Muscle of leg (tissue), 11 donors: ENCODE measurements around the gene HELT. TPM values are rescaled to one million over a fixed set of nuclear protein-coding genes. Genes with fewer than 3 reads are reported as not detected.
A peak's percentile ranks its signal among the peaks of the same experiment; 100 is the strongest.
"Not testable (repeated sequence)": the region's sequence is repeated elsewhere in the genome, so short reads cannot be mapped to it uniquely, and the experiment has no call there.

ENCODE experiments used
- DNase-seq: peaks from one replicate; pipeline ENCODE4 v3.0.0; 2013
- H3K27ac ChIP-seq: one replicate; pipeline ENCODE4 v1.5.1; 2013; ENCODE audit warnings: mild to moderate bottlenecking, low read length, control low read depth
- H3K27me3 ChIP-seq: one replicate; pipeline ENCODE4 v1.6.1; 2013; ENCODE audit warnings: low read length; ENCODE audit not compliant: control insufficient read depth, insufficient read depth
- H3K36me3 ChIP-seq: one replicate; pipeline ENCODE4 v1.6.1; 2013; ENCODE audit warnings: low read length; ENCODE audit not compliant: control insufficient read depth, insufficient read depth
- H3K4me1 ChIP-seq: one replicate; pipeline ENCODE4 v1.6.1; 2013; ENCODE audit warnings: low read length; ENCODE audit not compliant: control insufficient read depth, insufficient read depth
- H3K4me3 ChIP-seq: one replicate; pipeline ENCODE4 v1.5.1; 2013; ENCODE audit warnings: low read length, control low read depth
- H3K9me3 ChIP-seq: replicated peaks from 2 replicates; pipeline ENCODE4 v1.6.1; 2013; ENCODE audit warnings: low read depth, low read length; ENCODE audit not compliant: control insufficient read depth
- WGBS: methylation state at CpG from one replicate; pipeline ENCODE4 v1.1.5; 2013; ENCODE audit warnings: missing lambda C conversion rate; ENCODE audit not compliant: insufficient coverage; 5-methylcytosine and 5-hydroxymethylcytosine counted together
- polyA plus RNA-seq, 8 donors: library from polyadenylated mRNA; unstranded; fragments of 120-200 nt; gene quantifications; one replicate each; pipeline versions ENCODE4 v1.2.1 to v1.2.3, GENCODE V29; 2013; ENCODE audit warnings: inconsistent platforms in 1 of 8, low replicate concordance in 1 of 8; ENCODE audit not compliant: insufficient read length in 8 of 8, insufficient read depth in 1 of 8
- total RNA-seq: library from RNA; stranded (reverse); fragments of 120-200 nt; gene quantifications from one replicate; pipeline ENCODE4 v1.2.4, GENCODE V29; 2013

The HELT gene
- total and polyA plus RNA-seq, 9 donors = not detected

- Histone ChIP-seq H3K27me3 (peaks cover 2% of the 10 kb centered on the region), H3K36me3 (no peaks in the 10 kb centered on the region), H3K4me3 (no peak overlapping the region), H3K4me1 (peaks cover 2% of the 10 kb centered on the region), H3K9me3 (no peaks in the 10 kb centered on the region), H3K27ac (no peak overlapping the region)
- DNase-seq = peak; percentile 65
- WGBS = 30% methylated on average over 20 of the region's 21 CpGs
Measured at GRCh38 chr4:184983672-184984356, 34.5 kb upstream of the HELT start.

- H3K27ac ChIP-seq = no peak overlapping the region
- H3K36me3 ChIP-seq = no peaks in the 10 kb centered on the region
- no peaks in the 10 kb centered on the region for H3K9me3 ChIP-seq
- no peak for DNase-seq
- peaks cover 2% of the 10 kb centered on the region for H3K4me1 ChIP-seq
- H3K4me3 ChIP-seq = no peak overlapping the region
- 88% methylated on average over 10 of the region's 13 CpGs for WGBS
- peaks cover 2% of the 10 kb centered on the region for H3K27me3 ChIP-seq
Measured at GRCh38 chr4:184987493-184988031, 30.7 kb upstream of the HELT start.

GRCh38 chr4:184988611-184989010 is 29.7 kb upstream of the HELT start:
- H3K27ac ChIP-seq = no peak overlapping the region
- H3K36me3 ChIP-seq = no peaks in the 10 kb centered on the region
- peaks cover 1% of the 10 kb centered on the region for H3K4me1 ChIP-seq
- H3K27me3 ChIP-seq = peaks cover 2% of the 10 kb centered on the region
- no peak for DNase-seq
- no peak overlapping the region for H3K4me3 ChIP-seq
- H3K9me3 ChIP-seq = no peaks in the 10 kb centered on the region
- 83% methylated on average over 6 of the region's 8 CpGs for WGBS

DNA sequence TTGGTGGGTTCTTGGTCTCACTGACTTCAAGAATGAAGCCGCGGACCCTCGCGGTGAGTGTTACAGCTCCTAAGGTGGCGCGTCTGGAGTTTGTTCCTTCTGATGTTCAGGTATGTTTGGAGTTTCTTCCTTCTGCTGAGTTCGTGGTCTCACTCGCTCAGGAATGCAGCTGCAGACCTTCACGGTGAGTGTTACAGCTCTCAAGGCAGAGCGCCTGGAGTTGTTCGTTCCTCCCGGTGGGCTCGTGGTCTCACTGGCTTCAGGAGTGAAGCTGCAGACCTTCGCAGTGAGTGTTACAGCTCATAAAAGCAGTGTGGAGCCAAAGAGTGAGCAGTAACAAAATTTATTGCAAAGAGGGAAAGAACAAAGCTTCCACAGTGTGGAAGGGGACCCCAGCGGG is 29.0 kb upstream of the HELT start:
- H3K9me3 ChIP-seq, H3K36me3 ChIP-seq, H3K4me3 ChIP-seq, H3K4me1 ChIP-seq, H3K27me3 ChIP-seq, H3K27ac ChIP-seq, DNase-seq: not testable (repeated sequence)
- WGBS = 29% methylated on average over 6 of the region's 15 CpGs

DNA sequence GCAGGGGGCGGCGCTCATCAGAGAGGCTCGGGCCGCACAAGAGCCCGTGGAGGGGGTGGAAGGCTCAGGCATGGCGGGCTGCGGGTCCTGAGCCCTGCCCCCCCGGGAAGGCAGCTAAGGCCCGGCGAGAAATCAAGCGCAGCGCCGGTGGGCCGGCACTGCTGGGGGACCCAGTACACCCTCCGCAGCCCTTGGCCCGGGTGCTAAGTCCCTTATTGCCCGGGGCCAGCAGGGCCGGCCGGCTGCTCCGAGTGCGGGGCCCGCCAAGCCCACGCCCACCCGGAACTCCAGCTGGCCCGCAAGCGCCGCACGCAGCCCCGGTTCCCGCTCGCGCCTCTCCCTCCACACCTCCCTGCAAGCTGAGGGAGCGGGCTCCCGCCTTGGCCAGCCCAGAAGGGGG is 28.2 kb upstream of the HELT start:
- H3K27me3 ChIP-seq, H3K4me1 ChIP-seq: not testable (repeated sequence)
- 85% methylated on average over 10 of the region's 34 CpGs for WGBS

DNA sequence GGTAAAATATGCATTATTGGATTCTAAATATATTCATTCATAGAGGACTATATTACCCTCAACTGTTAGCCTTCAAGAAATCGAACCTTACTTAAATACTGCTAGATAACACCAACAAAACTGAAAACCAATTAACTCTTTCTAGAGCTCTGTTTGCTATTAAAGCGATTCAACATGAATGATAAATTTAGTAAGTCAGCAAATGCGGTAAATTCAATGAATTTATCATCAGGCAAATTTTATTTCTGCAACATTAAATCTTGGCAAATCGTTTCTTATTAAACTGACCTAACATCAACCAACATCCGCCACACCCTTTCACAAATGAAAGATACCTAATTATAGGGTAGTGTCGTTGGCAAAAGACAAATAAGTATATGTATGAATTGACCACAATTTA is 26.4 kb upstream of the HELT start:
- H3K4me3 ChIP-seq = no peak overlapping the region
- no peaks in the 10 kb centered on the region for H3K36me3 ChIP-seq
- H3K9me3 ChIP-seq = no peaks in the 10 kb centered on the region
- DNase-seq = no peak
- H3K4me1 ChIP-seq = no peaks in the 10 kb centered on the region
- H3K27me3 ChIP-seq = no peaks in the 10 kb centered on the region
- no peak overlapping the region for H3K27ac ChIP-seq
- WGBS = no CpG with 5 or more reads among the region's 6 CpGs

More for the DNA sequence above, 28.2 kb upstream of the HELT start:
- not testable (repeated sequence) for H3K9me3 ChIP-seq, H3K4me3 ChIP-seq, DNase-seq, H3K27ac ChIP-seq, H3K36me3 ChIP-seq

DNA sequence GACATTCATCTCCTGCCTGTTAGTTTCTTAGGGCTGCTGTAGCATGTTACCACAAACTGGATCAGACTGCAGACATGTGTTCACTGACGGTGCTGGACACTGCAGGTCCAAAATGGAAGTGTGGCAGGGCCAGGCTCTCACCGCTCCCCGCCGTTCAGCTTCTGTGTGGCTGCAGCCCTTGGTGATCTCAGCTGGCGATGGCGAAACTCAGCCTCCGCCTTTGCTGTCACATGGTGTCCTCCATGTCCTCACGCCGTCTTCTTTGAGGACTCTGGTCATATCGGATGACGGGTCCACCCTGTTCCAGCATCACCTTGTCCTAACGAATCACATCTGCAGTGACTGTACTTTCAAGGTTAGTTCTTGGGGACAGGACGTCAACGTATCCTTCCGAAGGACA is 25.9 kb upstream of the HELT start:
- whole genome bisulfite sequencing = 83% methylated on average over 11 of the region's 15 CpGs
- H3K27ac ChIP-seq = no peak overlapping the region
- DNase-seq = no peak
- no peak overlapping the region for H3K4me3 ChIP-seq
- H3K36me3 ChIP-seq = no peaks in the 10 kb centered on the region
- H3K9me3 ChIP-seq = no peaks in the 10 kb centered on the region
- no peaks in the 10 kb centered on the region for H3K4me1 ChIP-seq
- H3K27me3 ChIP-seq = peaks cover 2% of the 10 kb centered on the region

GRCh38 chr4:184993247-184993646 is 25.0 kb upstream of the HELT start:
- H3K4me3 ChIP-seq = no peak overlapping the region
- peaks cover 2% of the 10 kb centered on the region for H3K27me3 ChIP-seq
- no peaks in the 10 kb centered on the region for H3K9me3 ChIP-seq
- H3K36me3 ChIP-seq = no peaks in the 10 kb centered on the region
- WGBS = no CpG with 5 or more reads among the region's 3 CpGs
- H3K4me1 ChIP-seq = no peaks in the 10 kb centered on the region
- H3K27ac ChIP-seq = no peak overlapping the region
- DNase-seq = no peak

DNA sequence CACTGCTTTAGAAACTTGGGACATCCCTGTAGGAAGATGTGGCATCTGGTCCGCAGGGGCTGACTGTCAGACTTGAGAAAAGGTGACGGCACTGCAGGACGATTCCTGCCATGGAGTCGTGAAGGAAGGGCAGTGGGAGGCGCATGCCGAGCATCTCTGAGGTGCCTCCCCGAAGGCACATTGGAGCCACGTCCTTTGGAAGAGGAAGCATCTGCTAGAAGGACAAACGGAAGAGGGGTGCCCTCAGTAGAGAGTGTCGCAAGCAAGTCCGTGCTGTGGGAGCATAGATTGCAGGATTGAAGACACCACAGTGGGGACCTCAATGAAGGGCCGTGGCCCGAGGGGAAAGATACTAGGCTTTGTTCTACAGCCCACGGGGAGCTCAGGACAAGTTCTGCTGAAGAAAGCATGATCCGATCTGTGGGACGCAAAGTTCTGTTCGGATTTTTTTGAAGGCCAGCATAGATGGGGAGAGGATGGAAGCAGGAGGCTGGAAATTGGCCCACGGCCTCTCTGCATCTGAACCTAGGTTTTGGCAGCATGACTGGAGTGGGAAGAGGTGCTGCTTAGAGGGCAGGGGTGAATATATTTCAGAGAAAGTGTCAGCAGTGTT is 24.2 kb upstream of the HELT start:
- 67% methylated on average over 18 of the region's 18 CpGs for WGBS
- DNase-seq = no peak
- Histone ChIP-seq H3K36me3 (no peaks in the 10 kb centered on the region), H3K4me3 (no peak overlapping the region), H3K27ac (no peak overlapping the region), H3K9me3 (no peaks in the 10 kb centered on the region), H3K27me3 (peaks cover 2% of the 10 kb centered on the region), H3K4me1 (no peaks in the 10 kb centered on the region)

GRCh38 chr4:184994623-184995010 is 23.7 kb upstream of the HELT start:
- DNase-seq = no peak
- Histone ChIP-seq H3K36me3 (no peaks in the 10 kb centered on the region), H3K4me1 (no peaks in the 10 kb centered on the region), H3K27ac (no peak overlapping the region), H3K9me3 (no peaks in the 10 kb centered on the region), H3K4me3 (no peak overlapping the region), H3K27me3 (peaks cover 2% of the 10 kb centered on the region)
- 64% methylated on average over 12 of the region's 14 CpGs for WGBS
